ENCODE results near the gene DGCR8. TPM values are rescaled to one million over a fixed set of nuclear protein-coding genes. Genes with fewer than 3 reads are reported as not detected.
"Not testable (repeated sequence)": the region's sequence is repeated elsewhere in the genome, so short reads cannot be mapped to it uniquely, and the experiment has no call there.

Gene DGCR8
- total RNA-seq, 2 experiments from 2014 or later = 35.0 to 38.8 TPM

GRCh38 chr22:20156611-20157429 lies 76.8 kb downstream of the DGCR8 start:
- POLR2A ChIA-PET = interaction anchor here (0.8 to 0.9 kb wide), 2 partner anchors 39 to 138 kb away, joined by 3 to 4 read pairs; no protein-coding TSS in a partner anchor
- peak; percentile 94 for ATAC-seq
- intact Hi-C loops (cut with micrococcal nuclease) = loop anchor here (2.0 to 5.0 kb wide), 2 partner anchors 110 to 128 kb away; partner anchors contain the start of gene RTN4R
- H3K27ac Mint-ChIP-seq = no peak overlapping the region
- H3K9me3 Mint-ChIP-seq = no peaks in the 10 kb centered on the region
- H3K27me3 Mint-ChIP-seq = no peaks in the 10 kb centered on the region
- peak; percentile 95 for DNase-seq
- TF ChIP-seq CTCF (IDR thresholded peaks at IDR 0.05) = peak; percentile 99
- H3K36me3 Mint-ChIP-seq (ENCODE audit: low read depth) = no peaks in the 10 kb centered on the region
- CTCF ChIA-PET = interaction anchor here (0.6 to 3.0 kb wide), 17 partner anchors 9 to 306 kb away, joined by 3 to 26 read pairs (median 4); partner anchors contain the start of gene DGCR6L
- H3K4me1 Mint-ChIP-seq (ENCODE audit: low read depth) = no peaks in the 10 kb centered on the region
- no peak overlapping the region for H3K4me3 Mint-ChIP-seq

DNA sequence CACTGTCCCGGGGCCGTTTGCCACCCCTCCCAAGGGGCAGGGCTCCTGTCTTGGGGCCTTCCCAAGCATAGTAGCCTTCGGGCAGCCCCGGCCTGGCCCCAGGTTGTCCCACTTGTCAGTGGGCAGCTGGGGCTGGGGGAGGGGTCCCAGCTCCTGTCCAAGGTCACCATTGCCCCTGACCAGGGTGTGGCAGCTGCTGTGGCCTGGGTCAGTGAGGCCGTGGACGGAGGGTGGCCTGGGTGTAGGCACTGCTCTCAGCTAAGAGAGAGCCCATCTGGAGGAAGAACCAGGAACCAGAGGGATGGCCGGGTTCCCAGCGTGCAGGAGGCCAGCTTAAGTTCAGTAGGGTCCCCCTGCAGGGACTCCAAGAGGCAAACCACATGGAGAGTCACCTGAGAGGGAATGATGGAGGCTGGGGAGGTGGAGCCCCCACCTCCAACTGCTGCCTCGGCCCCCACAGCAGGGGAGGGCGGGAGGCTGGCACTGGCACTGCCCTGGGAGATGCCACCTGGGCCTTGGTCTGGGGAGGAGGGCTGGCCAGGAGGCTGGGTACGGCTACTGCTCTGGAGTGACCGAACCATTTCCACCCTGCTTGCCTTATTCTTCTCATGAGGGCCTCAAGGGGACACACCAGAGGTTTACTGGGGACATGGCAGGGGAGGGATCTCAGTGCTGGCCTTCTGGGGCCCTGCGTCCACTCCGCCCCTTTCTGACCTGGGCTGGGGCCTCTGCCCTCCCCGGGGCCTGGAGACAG lies 77.6 kb downstream of the DGCR8 start:
- no peak overlapping the region for H3K27ac Mint-ChIP-seq
- no peaks in the 10 kb centered on the region for H3K36me3 Mint-ChIP-seq (ENCODE audit: low read depth)
- no peaks in the 10 kb centered on the region for H3K9me3 Mint-ChIP-seq
- CTCF ChIA-PET = interaction anchor here (0.6 to 3.0 kb wide), 16 partner anchors 10 to 306 kb away, joined by 3 to 26 read pairs (median 4); partner anchors contain the start of gene DGCR6L
- POLR2A ChIA-PET = interaction anchor here (0.8 to 0.9 kb wide), 2 partner anchors 40 to 138 kb away, joined by 3 to 4 read pairs; no protein-coding TSS in a partner anchor
- no peak overlapping the region for H3K4me3 Mint-ChIP-seq
- TF ChIP-seq CTCF (IDR thresholded peaks at IDR 0.05) = no peak
- H3K27me3 Mint-ChIP-seq = no peaks in the 10 kb centered on the region
- no peaks in the 10 kb centered on the region for H3K4me1 Mint-ChIP-seq (ENCODE audit: low read depth)
- DNase-seq (no peak), ATAC-seq (no peak)
- intact Hi-C loops (cut with micrococcal nuclease) = loop anchor here (2.0 to 5.0 kb wide), 2 partner anchors 110 to 127 kb away; partner anchors contain the start of gene RTN4R

DNA sequence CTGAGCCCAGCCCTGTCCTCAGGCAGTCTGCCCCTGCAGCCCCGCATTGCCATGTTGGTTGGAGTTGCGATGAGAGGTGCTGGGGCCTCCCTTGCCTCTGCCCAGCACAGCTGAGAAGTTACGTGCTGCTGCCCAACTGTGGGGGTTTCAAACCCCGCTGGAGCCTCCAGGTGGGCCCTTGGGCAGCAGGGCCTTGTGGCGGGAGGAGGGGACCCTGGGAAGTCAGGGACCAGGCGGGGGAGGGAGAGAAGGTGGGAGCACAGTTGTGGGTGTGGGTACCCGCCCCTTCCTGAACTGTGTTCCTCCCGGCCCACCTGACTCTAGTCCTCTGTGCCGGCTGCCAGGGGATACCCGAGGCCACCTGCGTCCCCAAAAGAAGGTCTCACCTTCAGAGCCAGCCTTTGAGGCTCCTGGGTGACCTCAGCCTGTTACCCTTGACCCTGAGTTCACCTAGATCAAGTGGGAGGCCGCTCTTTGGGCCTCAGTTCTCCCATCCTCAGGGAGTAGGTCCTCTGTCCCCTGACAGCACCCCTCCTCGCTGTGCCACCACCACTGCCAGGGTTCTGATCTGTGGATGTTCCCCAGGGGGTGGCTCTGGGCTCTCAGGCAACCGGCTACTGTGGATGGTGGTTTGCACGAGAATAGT lies 78.5 kb downstream of the DGCR8 start:
- Mint-ChIP-seq H3K36me3 (ENCODE audit: low read depth) (no peaks in the 10 kb centered on the region), H3K27ac (no peak overlapping the region), H3K27me3 (no peaks in the 10 kb centered on the region), H3K4me3 (no peak overlapping the region), H3K4me1 (ENCODE audit: low read depth) (no peaks in the 10 kb centered on the region), H3K9me3 (no peaks in the 10 kb centered on the region)
- ChIA-PET CTCF (interaction anchor here (2.6 kb wide), 1 partner anchor 128 kb away, joined by 10 read pairs; no protein-coding TSS in a partner anchor), POLR2A (no interaction called here)
- ATAC-seq (no peak), DNase-seq (no peak)
- intact Hi-C loops (cut with micrococcal nuclease) = loop anchor here (5.0 kb wide), 1 partner anchor 109 kb away; the partner anchor contains the start of gene RTN4R
- no peak for TF ChIP-seq CTCF (IDR thresholded peaks at IDR 0.05)

- CTCF ChIA-PET = no interaction called here
- H3K27me3 Mint-ChIP-seq = no peaks in the 10 kb centered on the region
Measured at GRCh38 chr22:20159076-20159475, 79.0 kb downstream of the DGCR8 start.

GRCh38 chr22:20159531-20159930 lies 79.5 kb downstream of the DGCR8 start:
- H3K4me1 Mint-ChIP-seq (ENCODE audit: low read depth); H3K27ac Mint-ChIP-seq; ATAC-seq; H3K9me3 Mint-ChIP-seq; H3K36me3 Mint-ChIP-seq (ENCODE audit: low read depth); DNase-seq; H3K27me3 Mint-ChIP-seq; CTCF ChIA-PET; H3K4me3 Mint-ChIP-seq; POLR2A ChIA-PET: not testable (repeated sequence)
- intact Hi-C loops (cut with micrococcal nuclease) = loop anchor here (5.0 kb wide), 1 partner anchor 108 kb away; the partner anchor contains the start of gene RTN4R

More at GRCh38 chr22:20159076-20159475, 79.0 kb downstream of the DGCR8 start:
- H3K36me3 Mint-ChIP-seq (ENCODE audit: low read depth) = no peaks in the 10 kb centered on the region
- no peak overlapping the region for H3K27ac Mint-ChIP-seq
- ATAC-seq (no peak), DNase-seq (no peak)
- H3K9me3 Mint-ChIP-seq = peaks cover 2% of the 10 kb centered on the region
- H3K4me3 Mint-ChIP-seq = no peak overlapping the region
- intact Hi-C loops (cut with micrococcal nuclease) = loop anchor here (5.0 kb wide), 1 partner anchor 108 kb away; the partner anchor contains the start of gene RTN4R
- TF ChIP-seq CTCF (IDR thresholded peaks at IDR 0.05) = no peak
- no peaks in the 10 kb centered on the region for H3K4me1 Mint-ChIP-seq (ENCODE audit: low read depth)
- POLR2A ChIA-PET = no interaction called here
